HL-60 (cell line): Measurements from ENCODE around the gene GALT.

Experiments
- DNase-seq, 2 experiments: peaks; one replicate each; pipeline ENCODE4 v3.0.0-alpha.2; 2010 to 2020; ENCODE audit warnings: low read depth in 1 of 2, low spot score in 1 of 2
- H3K27ac ChIP-seq: fragments of 250-450 bp; sonication (Bioruptor Pico); replicated peaks from 2 replicates; pipeline ENCODE4 v1.5.1; 2020; ENCODE audit warnings: mild to moderate bottlenecking, moderate library complexity
- H3K27me3 ChIP-seq: fragments of 250-450 bp; sonication (Bioruptor Pico); 2 replicates; pipeline ENCODE4 v1.5.1; 2021; ENCODE audit warnings: mild to moderate bottlenecking, moderate library complexity; ENCODE audit not compliant: insufficient read depth, poor library complexity, severe bottlenecking
- H3K4me3 ChIP-seq: replicated peaks from 2 replicates; pipeline ENCODE4 v1.5.1; 2011; ENCODE audit warnings: mild to moderate bottlenecking, control low read depth, low read length; ENCODE audit not compliant: insufficient read depth
- GABPA ChIP-seq: IDR thresholded peaks from 2 replicates; pipeline ENCODE4 v1.6.1; 2012; ENCODE audit warnings: low read depth
- POLR2AphosphoS5 ChIP-seq: IDR thresholded peaks from 2 replicates; pipeline ENCODE4 v1.6.1; 2012; ENCODE audit warnings: low read depth
- SPI1 ChIP-seq: IDR thresholded peaks from 2 replicates; pipeline ENCODE4 v1.6.1; 2012; ENCODE audit warnings: low read depth, mild to moderate bottlenecking, borderline replicate concordance
- TF ChIP-seq, protein P1 (sequence below): IDR thresholded peaks from one replicate; pipeline ENCODE4 v1.5.1; 2011; ENCODE audit warnings: low read length, control low read depth, inconsistent platforms; ENCODE audit not compliant: insufficient read depth
- TF ChIP-seq, protein P2 (sequence below): IDR thresholded peaks from 2 replicates; pipeline ENCODE4 v1.6.1; 2012; ENCODE audit warnings: low read depth; ENCODE audit not compliant: insufficient replicate concordance

The GALT gene

DNA sequence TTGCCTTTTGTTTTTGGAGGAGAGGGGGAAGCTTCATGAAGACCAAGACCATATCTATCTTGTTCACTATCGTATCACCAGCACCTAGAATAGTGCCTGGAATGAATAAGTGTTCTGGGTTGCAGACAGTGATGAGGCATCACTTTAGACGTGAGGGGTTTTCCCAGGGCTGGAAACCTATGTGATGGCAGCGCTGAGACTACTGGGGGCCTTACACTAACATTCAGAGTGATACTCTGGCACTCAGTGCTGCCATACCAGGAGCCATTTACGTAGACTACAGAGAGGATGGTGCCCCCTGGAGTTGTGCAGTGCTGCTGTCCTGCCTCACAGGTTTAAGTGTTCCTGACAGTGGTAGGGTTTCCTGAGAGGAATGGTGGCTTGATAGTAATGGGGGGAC, 37.7 kb downstream of the GALT start:
- H3K27me3 ChIP-seq = no peaks in the 10 kb centered on the region
- no peak overlapping the region for H3K4me3 ChIP-seq
- no peak for TF ChIP-seq POLR2AphosphoS5
- no peak for TF ChIP-seq GABPA
- no peak for TF ChIP-seq SPI1
- TF ChIP-seq, protein P1, sequence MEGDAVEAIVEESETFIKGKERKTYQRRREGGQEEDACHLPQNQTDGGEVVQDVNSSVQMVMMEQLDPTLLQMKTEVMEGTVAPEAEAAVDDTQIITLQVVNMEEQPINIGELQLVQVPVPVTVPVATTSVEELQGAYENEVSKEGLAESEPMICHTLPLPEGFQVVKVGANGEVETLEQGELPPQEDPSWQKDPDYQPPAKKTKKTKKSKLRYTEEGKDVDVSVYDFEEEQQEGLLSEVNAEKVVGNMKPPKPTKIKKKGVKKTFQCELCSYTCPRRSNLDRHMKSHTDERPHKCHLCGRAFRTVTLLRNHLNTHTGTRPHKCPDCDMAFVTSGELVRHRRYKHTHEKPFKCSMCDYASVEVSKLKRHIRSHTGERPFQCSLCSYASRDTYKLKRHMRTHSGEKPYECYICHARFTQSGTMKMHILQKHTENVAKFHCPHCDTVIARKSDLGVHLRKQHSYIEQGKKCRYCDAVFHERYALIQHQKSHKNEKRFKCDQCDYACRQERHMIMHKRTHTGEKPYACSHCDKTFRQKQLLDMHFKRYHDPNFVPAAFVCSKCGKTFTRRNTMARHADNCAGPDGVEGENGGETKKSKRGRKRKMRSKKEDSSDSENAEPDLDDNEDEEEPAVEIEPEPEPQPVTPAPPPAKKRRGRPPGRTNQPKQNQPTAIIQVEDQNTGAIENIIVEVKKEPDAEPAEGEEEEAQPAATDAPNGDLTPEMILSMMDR = no peak
- TF ChIP-seq, protein P2, sequence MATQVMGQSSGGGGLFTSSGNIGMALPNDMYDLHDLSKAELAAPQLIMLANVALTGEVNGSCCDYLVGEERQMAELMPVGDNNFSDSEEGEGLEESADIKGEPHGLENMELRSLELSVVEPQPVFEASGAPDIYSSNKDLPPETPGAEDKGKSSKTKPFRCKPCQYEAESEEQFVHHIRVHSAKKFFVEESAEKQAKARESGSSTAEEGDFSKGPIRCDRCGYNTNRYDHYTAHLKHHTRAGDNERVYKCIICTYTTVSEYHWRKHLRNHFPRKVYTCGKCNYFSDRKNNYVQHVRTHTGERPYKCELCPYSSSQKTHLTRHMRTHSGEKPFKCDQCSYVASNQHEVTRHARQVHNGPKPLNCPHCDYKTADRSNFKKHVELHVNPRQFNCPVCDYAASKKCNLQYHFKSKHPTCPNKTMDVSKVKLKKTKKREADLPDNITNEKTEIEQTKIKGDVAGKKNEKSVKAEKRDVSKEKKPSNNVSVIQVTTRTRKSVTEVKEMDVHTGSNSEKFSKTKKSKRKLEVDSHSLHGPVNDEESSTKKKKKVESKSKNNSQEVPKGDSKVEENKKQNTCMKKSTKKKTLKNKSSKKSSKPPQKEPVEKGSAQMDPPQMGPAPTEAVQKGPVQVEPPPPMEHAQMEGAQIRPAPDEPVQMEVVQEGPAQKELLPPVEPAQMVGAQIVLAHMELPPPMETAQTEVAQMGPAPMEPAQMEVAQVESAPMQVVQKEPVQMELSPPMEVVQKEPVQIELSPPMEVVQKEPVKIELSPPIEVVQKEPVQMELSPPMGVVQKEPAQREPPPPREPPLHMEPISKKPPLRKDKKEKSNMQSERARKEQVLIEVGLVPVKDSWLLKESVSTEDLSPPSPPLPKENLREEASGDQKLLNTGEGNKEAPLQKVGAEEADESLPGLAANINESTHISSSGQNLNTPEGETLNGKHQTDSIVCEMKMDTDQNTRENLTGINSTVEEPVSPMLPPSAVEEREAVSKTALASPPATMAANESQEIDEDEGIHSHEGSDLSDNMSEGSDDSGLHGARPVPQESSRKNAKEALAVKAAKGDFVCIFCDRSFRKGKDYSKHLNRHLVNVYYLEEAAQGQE = no peak
- no peak overlapping the region for H3K27ac ChIP-seq
- DNase-seq = no peak

DNA sequence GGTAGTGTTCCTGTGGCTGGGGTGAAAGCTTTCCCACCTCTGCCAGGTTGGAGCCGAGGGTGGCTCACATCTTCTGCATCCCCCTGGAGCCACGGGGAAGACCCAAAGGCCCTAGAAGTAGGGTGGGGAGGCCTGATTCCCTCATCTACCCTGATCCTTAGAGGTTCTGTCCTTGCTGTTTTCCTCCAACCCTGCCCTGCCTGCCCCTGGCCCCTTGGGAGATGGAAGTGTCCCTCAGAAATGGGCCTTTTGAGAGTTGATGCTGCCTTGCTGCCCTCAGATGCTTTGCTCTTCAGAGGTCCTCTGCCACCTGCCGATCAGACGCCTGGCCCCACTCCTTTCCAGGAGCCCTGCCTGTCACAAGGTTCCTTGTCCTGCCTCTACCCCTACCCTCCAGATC, 38.3 kb downstream of the GALT start:
- DNase-seq = no peak
- no peaks in the 10 kb centered on the region for H3K27me3 ChIP-seq
- H3K4me3 ChIP-seq = no peak overlapping the region
- H3K27ac ChIP-seq = no peak overlapping the region
- TF ChIP-seq, protein P1 = no peak
- TF ChIP-seq GABPA (no peak), POLR2AphosphoS5 (no peak), SPI1 (no peak)
- TF ChIP-seq, protein P2 = no peak

DNA sequence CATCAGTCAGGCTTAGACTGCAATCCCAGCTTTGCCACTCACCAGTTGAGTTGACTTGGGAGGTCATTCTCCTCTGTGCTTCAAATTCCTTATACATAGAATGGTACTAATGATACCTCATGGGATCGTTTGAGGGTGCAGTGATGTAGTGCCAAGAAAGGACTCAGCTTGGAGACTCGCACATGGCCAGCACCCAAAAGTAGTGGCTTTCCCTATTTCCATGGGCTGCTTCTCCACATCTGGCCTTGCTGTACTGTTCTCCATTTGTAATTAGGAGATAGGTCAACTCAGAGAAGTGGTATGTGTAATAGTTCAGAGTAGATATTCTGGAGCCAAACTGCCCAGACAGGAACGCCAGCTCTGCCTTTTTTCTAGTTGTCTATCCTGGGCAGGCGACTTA, 39.1 kb downstream of the GALT start:
- Histone ChIP-seq H3K27me3 (no peaks in the 10 kb centered on the region), H3K27ac (no peak overlapping the region), H3K4me3 (no peak overlapping the region)
- no peak for TF ChIP-seq SPI1
- TF ChIP-seq, protein P1 = no peak
- no peak for TF ChIP-seq POLR2AphosphoS5
- no peak for TF ChIP-seq GABPA
- TF ChIP-seq, protein P2 = no peak
- DNase-seq = no peak
